DOHH2 (cell line): ENCODE results near the gene ZNF614.
"Not testable (repeated sequence)": the region's sequence is repeated elsewhere in the genome, so short reads cannot be mapped to it uniquely, and the experiment has no call there.

ENCODE experiments used
- H3F3A ChIP-seq: fragments of 200-600 bp; sonication (generic), shearing (Covaris generic); 2 replicates; pipeline ENCODE4 v1.6.0; 2016; ENCODE audit warnings: antibody characterized with exemption, mild to moderate bottlenecking; ENCODE audit not compliant: control insufficient read depth, insufficient read depth
- H3K27ac ChIP-seq: fragments of 200-600 bp; sonication (generic); 2 replicates; pipeline ENCODE4 v1.5.1; 2014; ENCODE audit warnings: low read depth, mild to moderate bottlenecking, low read length, moderate library complexity
- H3K27me3 ChIP-seq: fragments of 200-600 bp; sonication (generic); 2 replicates; pipeline ENCODE4 v1.6.1; 2014; ENCODE audit warnings: mild to moderate bottlenecking, low read length, mixed read lengths; ENCODE audit not compliant: control insufficient read depth
- H3K36me3 ChIP-seq: fragments of 200-600 bp; sonication (generic); 2 replicates; pipeline ENCODE4 v1.6.1; 2014; ENCODE audit warnings: mild to moderate bottlenecking, low read length, moderate library complexity, mixed read lengths; ENCODE audit not compliant: control insufficient read depth
- H3K4me1 ChIP-seq: fragments of 200-600 bp; sonication (generic); 2 replicates; pipeline ENCODE4 v1.6.1; 2014; ENCODE audit warnings: mild to moderate bottlenecking, low read length, mixed read lengths; ENCODE audit not compliant: control insufficient read depth
- H3K4me2 ChIP-seq: fragments of 200-600 bp; sonication (generic); 2 replicates; pipeline ENCODE4 v1.6.0; 2014; ENCODE audit warnings: mild to moderate bottlenecking, low read length, moderate library complexity
- H3K4me3 ChIP-seq: fragments of 200-600 bp; sonication (generic); 2 replicates; pipeline ENCODE4 v1.5.1; 2014; ENCODE audit warnings: mild to moderate bottlenecking, low read length, mixed read lengths
- H3K79me2 ChIP-seq: fragments of 200-600 bp; sonication (generic); 2 replicates; pipeline ENCODE4 v1.6.1; 2014; ENCODE audit warnings: mild to moderate bottlenecking, low read length, mixed read lengths; ENCODE audit not compliant: control insufficient read depth
- H3K9me2 ChIP-seq: fragments of 200-600 bp; sonication (generic); replicated peaks from 2 replicates; pipeline ENCODE4 v1.6.1; 2014; ENCODE audit warnings: mild to moderate bottlenecking, low read length, mixed read lengths; ENCODE audit not compliant: control insufficient read depth
- H3K9me3 ChIP-seq: fragments of 200-600 bp; sonication (generic); 2 replicates; pipeline ENCODE4 v1.6.1; 2014; ENCODE audit warnings: antibody characterized with exemption, low read length, mixed read lengths; ENCODE audit not compliant: control insufficient read depth, insufficient read depth
- H4K20me1 ChIP-seq: fragments of 200-600 bp; sonication (generic); 2 replicates; pipeline ENCODE4 v1.6.0; 2014; ENCODE audit warnings: low read depth, mild to moderate bottlenecking, antibody characterized with exemption, low read length, moderate library complexity; ENCODE audit not compliant: control insufficient read depth, insufficient read depth
- CTCF ChIP-seq: fragments of 200-600 bp; sonication (generic); IDR thresholded peaks from one replicate; pipeline ENCODE4 v1.5.1; 2014; ENCODE audit warnings: antibody characterized with exemption, mild to moderate bottlenecking, low read depth, low read length; ENCODE audit not compliant: poor library complexity, severe bottlenecking
- EZH2phosphoT487 ChIP-seq: fragments of 200-600 bp; sonication (generic); IDR thresholded peaks from 2 replicates; pipeline ENCODE4 v1.6.1; 2017; ENCODE audit warnings: borderline replicate concordance, mild to moderate bottlenecking, antibody characterized with exemption, low read length, moderate library complexity, mixed read lengths

ZNF614 gene

GRCh38 chr19:52066258-52066863 lies 38.2 kb upstream of the ZNF614 start:
- no peaks in the 10 kb centered on the region for H3F3A ChIP-seq
- no peak overlapping the region for H3K4me2 ChIP-seq
- peaks cover 11% of the 10 kb centered on the region; the same call in 1 of the 2 replicates for H3K36me3 ChIP-seq
- no peaks in the 10 kb centered on the region for H3K4me1 ChIP-seq
- no peaks in the 10 kb centered on the region for H3K79me2 ChIP-seq
- no peaks in the 10 kb centered on the region for H3K9me2 ChIP-seq
- no peak overlapping the region for H3K4me3 ChIP-seq
- H3K27ac ChIP-seq: no peak overlapping the region
- no peak for TF ChIP-seq EZH2phosphoT487
- no peak for TF ChIP-seq CTCF
- H4K20me1 ChIP-seq: no peaks in the 10 kb centered on the region
- peaks cover 52% of the 10 kb centered on the region for H3K9me3 ChIP-seq
- no peaks in the 10 kb centered on the region for H3K27me3 ChIP-seq

- no peaks in the 10 kb centered on the region for H4K20me1 ChIP-seq
- H3K9me3 ChIP-seq: peaks cover 50% of the 10 kb centered on the region
- H3K4me1 ChIP-seq: no peaks in the 10 kb centered on the region
- no peaks in the 10 kb centered on the region for H3K27me3 ChIP-seq
- H3K4me2 ChIP-seq: no peak overlapping the region
- H3K79me2 ChIP-seq: no peaks in the 10 kb centered on the region
- H3K36me3 ChIP-seq: peaks cover 11% of the 10 kb centered on the region; the same call in 1 of the 2 replicates
- no peak overlapping the region for H3K4me3 ChIP-seq
- TF ChIP-seq EZH2phosphoT487: no peak
- no peak for TF ChIP-seq CTCF
- no peaks in the 10 kb centered on the region for H3F3A ChIP-seq
- H3K9me2 ChIP-seq: no peaks in the 10 kb centered on the region
- no peak overlapping the region for H3K27ac ChIP-seq
Observed at GRCh38 chr19:52065399-52065798, 37.2 kb upstream of the ZNF614 start.

GRCh38 chr19:52056480-52056879 lies 28.3 kb upstream of the ZNF614 start:
- not testable (repeated sequence) for H3K9me3 ChIP-seq, H3F3A ChIP-seq, H4K20me1 ChIP-seq, H3K27me3 ChIP-seq, H3K4me1 ChIP-seq, H3K36me3 ChIP-seq, H3K4me2 ChIP-seq, H3K4me3 ChIP-seq, H3K9me2 ChIP-seq, H3K27ac ChIP-seq, H3K79me2 ChIP-seq

GRCh38 chr19:52051736-52052135 lies 23.6 kb upstream of the ZNF614 start:
- not testable (repeated sequence) for H3K79me2 ChIP-seq, H3K9me2 ChIP-seq, H3K36me3 ChIP-seq, H3F3A ChIP-seq, H3K27ac ChIP-seq, H3K4me2 ChIP-seq, H3K27me3 ChIP-seq, H3K4me3 ChIP-seq, H4K20me1 ChIP-seq
- Histone ChIP-seq H3K9me3 (peaks cover 25% of the 10 kb centered on the region), H3K4me1 (peaks cover 15% of the 10 kb centered on the region)
